Epithelial cell of esophagus (primary cell): ENCODE measurements around the gene PWWP2B.

Experiments
- DNase-seq: peaks from one replicate; pipeline ENCODE4 v3.0.0; 2010; ENCODE audit warnings: low read depth
- H3K4me3 ChIP-seq: 2 replicates; pipeline ENCODE4 v1.5.1; 2011; ENCODE audit warnings: mild to moderate bottlenecking, low read length, control low read depth
- TF ChIP-seq, protein P1 (sequence below): IDR thresholded peaks from 2 replicates; pipeline ENCODE4 v1.5.1; 2011; ENCODE audit warnings: low read depth, mild to moderate bottlenecking, low read length, control low read depth, inconsistent platforms; ENCODE audit not compliant: insufficient read depth; ENCODE audit errors: missing control alignments

Gene PWWP2B

DNA sequence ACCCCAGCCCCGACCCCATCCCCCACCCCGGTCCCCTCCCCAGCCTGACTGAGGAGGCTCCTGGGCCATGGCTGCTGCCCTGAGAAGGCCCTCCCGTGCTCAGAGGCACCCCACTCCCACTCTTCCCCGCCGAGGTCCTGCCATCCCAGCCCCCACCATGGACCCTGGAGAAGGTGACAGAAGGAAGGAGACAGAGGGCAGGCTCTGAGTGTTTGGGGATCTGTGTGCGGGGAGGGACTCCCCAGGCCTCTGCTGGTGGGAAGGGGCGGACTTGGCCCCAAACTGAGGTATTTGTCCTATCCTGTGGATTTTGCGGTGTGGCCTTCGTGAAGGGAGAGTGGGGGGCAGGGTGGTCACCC lies 53.4 kb downstream of the PWWP2B start:
- TF ChIP-seq, protein P1, sequence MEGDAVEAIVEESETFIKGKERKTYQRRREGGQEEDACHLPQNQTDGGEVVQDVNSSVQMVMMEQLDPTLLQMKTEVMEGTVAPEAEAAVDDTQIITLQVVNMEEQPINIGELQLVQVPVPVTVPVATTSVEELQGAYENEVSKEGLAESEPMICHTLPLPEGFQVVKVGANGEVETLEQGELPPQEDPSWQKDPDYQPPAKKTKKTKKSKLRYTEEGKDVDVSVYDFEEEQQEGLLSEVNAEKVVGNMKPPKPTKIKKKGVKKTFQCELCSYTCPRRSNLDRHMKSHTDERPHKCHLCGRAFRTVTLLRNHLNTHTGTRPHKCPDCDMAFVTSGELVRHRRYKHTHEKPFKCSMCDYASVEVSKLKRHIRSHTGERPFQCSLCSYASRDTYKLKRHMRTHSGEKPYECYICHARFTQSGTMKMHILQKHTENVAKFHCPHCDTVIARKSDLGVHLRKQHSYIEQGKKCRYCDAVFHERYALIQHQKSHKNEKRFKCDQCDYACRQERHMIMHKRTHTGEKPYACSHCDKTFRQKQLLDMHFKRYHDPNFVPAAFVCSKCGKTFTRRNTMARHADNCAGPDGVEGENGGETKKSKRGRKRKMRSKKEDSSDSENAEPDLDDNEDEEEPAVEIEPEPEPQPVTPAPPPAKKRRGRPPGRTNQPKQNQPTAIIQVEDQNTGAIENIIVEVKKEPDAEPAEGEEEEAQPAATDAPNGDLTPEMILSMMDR = no peak
- DNase-seq = no peak
- no peak overlapping the region for H3K4me3 ChIP-seq

DNA sequence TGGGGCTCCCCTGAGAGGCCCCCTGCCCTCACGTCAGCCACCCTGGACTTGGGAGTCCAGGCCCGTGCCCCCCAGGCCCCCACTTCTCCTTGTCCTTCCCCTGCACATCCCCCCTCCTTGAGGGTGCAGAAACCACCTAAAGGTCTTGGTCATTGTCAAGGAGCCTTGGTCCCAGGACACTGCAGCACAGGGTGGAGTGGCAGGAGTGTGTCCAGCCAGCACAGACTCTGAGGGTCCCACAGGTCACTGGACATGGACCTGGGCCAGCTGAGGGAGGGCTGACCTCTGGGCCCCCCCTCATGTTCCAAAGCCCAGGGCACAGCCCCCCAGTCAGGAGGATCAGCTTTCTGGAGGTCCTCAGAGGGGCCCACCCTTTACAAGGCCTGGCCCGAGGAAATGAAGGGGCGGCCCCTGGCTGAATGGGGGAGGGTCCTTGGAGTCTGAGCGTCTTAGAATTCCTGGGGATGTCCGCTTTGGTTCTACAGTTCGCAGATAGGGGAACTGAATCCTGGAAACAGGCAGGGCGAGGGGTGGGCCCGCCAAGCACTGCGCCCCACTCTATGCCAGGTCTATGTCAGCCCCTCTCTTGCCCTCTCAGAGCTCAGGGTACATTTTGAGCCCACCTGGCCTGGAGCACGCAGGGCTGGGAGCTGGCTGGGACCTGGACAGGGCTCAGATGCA lies 54.0 kb downstream of the PWWP2B start:
- no peak overlapping the region for H3K4me3 ChIP-seq
- no peak for DNase-seq
- TF ChIP-seq, protein P1 = no peak

DNA sequence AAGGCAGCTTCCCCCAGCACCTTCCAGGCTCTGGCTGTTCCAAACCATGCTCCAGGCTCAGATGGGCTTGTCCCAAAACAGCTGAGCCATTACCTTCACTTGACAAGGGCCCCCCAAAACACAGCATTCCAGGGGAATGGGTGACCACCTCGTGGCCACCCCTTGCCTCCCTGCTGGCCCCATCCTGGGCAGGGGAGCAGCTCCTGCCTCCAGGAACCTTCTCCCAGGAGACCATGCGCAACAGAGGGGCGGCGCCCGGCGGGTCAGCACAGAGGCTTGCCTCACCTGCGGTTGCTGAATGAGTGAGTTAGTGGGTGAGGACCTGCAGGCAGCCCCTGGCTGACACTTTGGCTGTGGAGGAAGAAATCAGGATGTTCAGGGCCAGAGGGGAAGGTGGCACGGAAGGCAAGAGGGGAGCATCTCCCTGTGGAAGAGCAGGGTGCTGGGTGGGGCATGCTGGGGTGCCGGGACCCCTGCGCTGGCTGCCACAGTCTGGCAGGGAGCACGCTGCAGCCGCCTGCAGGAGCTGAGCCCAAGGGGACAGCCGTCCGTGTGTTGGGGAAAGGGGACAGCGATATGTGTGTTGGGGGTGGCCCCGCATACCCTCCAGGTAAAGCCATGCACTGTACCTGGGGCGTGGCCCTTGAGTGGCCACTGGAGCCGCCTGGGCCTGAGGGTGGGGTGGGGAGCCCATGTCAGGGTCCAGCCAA lies 54.7 kb downstream of the PWWP2B start:
- no peak overlapping the region for H3K4me3 ChIP-seq
- TF ChIP-seq, protein P1 = no peak
- peak; percentile 58 for DNase-seq

DNA sequence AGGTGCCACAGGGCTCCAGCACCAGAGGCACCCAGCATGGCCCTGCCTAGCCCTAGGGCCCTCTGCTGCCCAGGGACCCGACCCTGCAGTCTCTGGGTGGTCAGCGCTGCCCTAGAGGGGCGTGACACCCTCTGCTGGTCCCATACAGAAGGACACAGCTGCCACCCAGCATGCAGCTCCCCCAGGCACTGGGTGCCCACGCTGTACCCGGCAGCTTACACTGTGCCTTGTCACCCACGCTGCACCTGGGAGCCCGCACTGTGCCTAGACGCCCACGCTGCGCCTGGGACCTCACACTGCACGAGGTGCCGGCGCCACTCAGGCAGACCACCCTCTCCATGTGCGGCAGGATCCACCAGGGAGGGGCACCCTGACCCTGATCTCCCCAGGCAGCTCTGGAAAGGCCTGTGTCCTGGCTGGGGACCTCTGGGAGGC lies 55.2 kb downstream of the PWWP2B start:
- H3K4me3 ChIP-seq = no peak overlapping the region
- no peak for DNase-seq
- TF ChIP-seq, protein P1 = no peak

DNA sequence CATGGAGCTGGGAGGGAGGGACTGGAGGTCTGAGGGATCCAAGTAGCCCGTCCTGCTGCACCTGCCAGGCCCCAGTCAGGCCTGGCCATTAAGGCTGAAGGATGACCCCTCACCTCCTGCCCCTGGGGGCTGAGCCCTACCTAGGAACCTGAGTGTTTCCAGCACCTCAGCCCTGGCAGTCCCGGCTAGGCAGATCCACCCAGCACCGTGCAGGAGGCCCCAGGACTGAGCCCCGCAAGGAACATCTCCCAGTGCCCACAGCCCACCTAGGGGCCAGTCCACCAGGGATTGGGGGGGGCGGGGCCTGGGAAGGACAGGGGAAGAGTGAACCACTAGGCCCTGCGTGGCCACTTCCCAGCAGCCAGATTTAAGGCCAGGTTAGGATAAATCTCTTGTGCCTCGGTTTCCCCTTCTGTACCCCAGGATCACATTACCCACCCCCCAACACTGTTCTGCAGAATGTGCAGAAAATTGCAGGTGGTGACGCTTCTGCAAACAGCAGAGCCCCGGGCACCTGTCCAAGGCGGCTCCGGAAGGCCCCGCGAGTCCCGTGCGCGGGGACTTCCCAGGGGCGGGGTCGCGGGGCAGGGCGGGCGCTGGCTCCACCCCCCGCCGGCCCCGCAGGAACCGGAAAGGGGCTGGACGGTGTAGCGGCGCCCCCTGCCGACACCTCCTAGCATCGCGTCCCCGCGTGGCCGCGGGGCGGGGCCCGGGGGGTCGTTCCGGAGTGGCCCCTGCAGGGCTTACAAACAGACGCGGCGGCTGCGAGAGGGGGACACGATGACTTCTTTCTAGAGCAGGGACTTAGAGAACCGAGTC lies 55.9 kb downstream of the PWWP2B start:
- DNase-seq = peak; percentile 79
- peak overlapping the region; percentile 7 for H3K4me3 ChIP-seq
- TF ChIP-seq, protein P1 = peak; percentile 56

DNA sequence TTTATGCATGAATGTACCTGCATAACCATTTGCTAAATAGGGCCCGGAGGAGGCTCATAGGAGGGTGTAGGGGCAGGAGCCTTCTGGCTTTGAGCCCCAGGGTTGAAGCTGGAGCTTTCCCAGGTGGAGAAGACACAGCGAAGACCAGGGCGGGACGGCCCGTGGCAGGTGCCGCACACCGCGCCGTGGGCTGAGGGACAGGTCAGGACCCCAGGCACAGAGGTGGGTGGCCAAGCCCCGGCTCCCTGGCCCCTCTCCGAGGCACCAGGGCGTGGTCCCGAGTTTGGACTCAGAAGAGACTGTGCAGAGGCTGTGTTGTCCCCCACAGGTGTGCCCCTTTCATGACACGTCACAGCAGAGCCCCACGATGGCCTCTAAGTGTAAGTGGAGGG lies 56.5 kb downstream of the PWWP2B start:
- H3K4me3 ChIP-seq = peak overlapping the region; percentile 7
- TF ChIP-seq, protein P1 = no peak
- DNase-seq = no peak
